Right lobe of liver (tissue), 4 donors: ENCODE data around the gene FBXL2.

Experiments
- CTCF ChIP-seq, 4 donors: fragments of 200-600 bp in 3 of 4; fragments of 450-650 bp in 1 of 4; IDR thresholded peaks; one replicate each; pipeline versions ENCODE4 v1.5.1 to v1.8.0; 2016 to 2022; ENCODE audit warnings: antibody characterized with exemption in 4 of 4, mild to moderate bottlenecking in 2 of 4
- POLR2A ChIP-seq: fragments of 450-650 bp; IDR thresholded peaks from one replicate; pipeline ENCODE4 v1.6.1; 2017; ENCODE audit warnings: antibody characterized with exemption, mild to moderate bottlenecking
- donor health status: DM: no; HTN: no; CAD: no.
- donor health status: DM: no; HTN: no; CAD: no.
- donor health status: DM: no; HTN: yes; CAD: no.

- TF ChIP-seq POLR2A (no peak), CTCF (IDR thresholded peaks at IDR 0.05) (no peak)
Observed at GRCh38 chr3:33430571-33430970, 153.3 kb downstream of the FBXL2 start.
